Mesenteric fat pad (tissue), 1 donor: Measurements from ENCODE around the gene CTNS. TPM values are rescaled to one million over a fixed set of nuclear protein-coding genes. Genes with fewer than 3 reads are reported as not detected.

Experiments
- DNase-seq: peaks from one replicate; pipeline ENCODE4 v3.0.0-alpha.2; 2020; ENCODE audit warnings: low spot score
- total RNA-seq: library from RNA; stranded (reverse); fragmentation: NEBNext Ultra II Directional; extraction: Animal tissue kit (Norgen Biotek cat#: 25700); gene quantifications from one replicate; pipeline ENCODE4 v1.2.1, GENCODE V29; 2021
- donor health status: DM: yes; HTN: yes; CAD: no.

Gene CTNS
- total RNA-seq, 1 donor from 2014 or later: 21.6 TPM

- no peak for DNase-seq
Measured at GRCh38 chr17:3622977-3623594, 13.5 kb upstream of the CTNS start.

- no peak for DNase-seq
Measured at GRCh38 chr17:3626831-3627768, 9.5 kb upstream of the CTNS start.

GRCh38 chr17:3627769-3628167, 8.8 kb upstream of the CTNS start:
- no peak for DNase-seq

GRCh38 chr17:3630781-3631180, 5.8 kb upstream of the CTNS start:
- DNase-seq: no peak

GRCh38 chr17:3632287-3632686, 4.3 kb upstream of the CTNS start:
- DNase-seq: no peak

- DNase-seq: no peak
Measured at GRCh38 chr17:3635474-3636153, 946 bp upstream of the CTNS start.

- no peak for DNase-seq
Measured at GRCh38 chr17:3636908-3637373, 381 bp downstream of the CTNS start.

- no peak for DNase-seq
Measured at GRCh38 chr17:3639981-3640596, 3.5 kb downstream of the CTNS start.

- DNase-seq: no peak
Measured at GRCh38 chr17:3641014-3641413, 4.5 kb downstream of the CTNS start.

- DNase-seq: no peak
Measured at GRCh38 chr17:3641717-3642486, 5.3 kb downstream of the CTNS start.

GRCh38 chr17:3643889-3644349, 7.4 kb downstream of the CTNS start:
- DNase-seq: no peak

GRCh38 chr17:3645310-3645709, 8.8 kb downstream of the CTNS start:
- DNase-seq: no peak

GRCh38 chr17:3647251-3647650, 10.7 kb downstream of the CTNS start:
- DNase-seq: no peak

- no peak for DNase-seq
Measured at GRCh38 chr17:3647769-3648555, 11.4 kb downstream of the CTNS start.

- no peak for DNase-seq
Measured at GRCh38 chr17:3655766-3656165, 19.2 kb downstream of the CTNS start.

GRCh38 chr17:3656353-3656752, 19.8 kb downstream of the CTNS start:
- no peak for DNase-seq

- DNase-seq: no peak
Measured at GRCh38 chr17:3656755-3657587, 20.4 kb downstream of the CTNS start.

GRCh38 chr17:3657588-3657869, 21.0 kb downstream of the CTNS start:
- no peak for DNase-seq
